ENCODE data around the gene ZNF436.

Gene ZNF436

DNA sequence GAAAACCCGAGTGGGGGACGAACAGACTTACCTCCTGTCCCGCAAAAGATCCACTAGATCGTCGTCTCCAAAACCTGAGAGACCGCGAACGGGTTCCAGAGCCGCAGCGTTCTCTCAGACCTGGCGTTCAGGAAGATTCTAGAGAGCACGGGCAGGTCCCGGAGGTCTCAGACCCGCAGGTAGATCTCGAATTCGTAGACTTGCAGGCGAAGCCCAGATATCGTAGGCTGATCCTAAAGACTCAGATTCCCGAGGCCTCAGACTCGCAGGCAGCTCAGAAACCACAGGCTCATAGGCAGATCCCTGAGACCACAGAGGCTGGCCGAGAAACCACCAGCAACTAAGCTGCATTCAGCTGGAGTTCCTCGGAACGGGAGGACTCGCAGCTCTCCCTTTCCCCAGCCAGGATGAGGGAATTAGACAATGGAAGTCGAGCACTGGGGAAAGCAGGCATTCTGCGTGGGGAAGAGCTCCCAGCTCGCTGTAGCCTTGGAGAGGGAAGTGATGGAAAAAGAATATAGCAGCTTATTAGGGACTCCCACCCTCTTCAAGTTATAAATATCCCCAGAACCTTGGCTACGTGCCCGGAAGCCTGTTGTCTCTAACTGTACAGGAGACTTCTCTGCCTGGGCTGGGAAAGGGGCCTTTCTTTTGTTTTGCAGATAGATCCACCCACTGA is at the start of gene ZNF436:
Gene ZNF436 (minus strand): TSS at position 502 of the 679 bp plus-strand sequence. CDS start 1,831 bp downstream, outside the sequence.
- peak; percentile 50 for DNase-seq (ENCODE audit: low read depth)

DNA sequence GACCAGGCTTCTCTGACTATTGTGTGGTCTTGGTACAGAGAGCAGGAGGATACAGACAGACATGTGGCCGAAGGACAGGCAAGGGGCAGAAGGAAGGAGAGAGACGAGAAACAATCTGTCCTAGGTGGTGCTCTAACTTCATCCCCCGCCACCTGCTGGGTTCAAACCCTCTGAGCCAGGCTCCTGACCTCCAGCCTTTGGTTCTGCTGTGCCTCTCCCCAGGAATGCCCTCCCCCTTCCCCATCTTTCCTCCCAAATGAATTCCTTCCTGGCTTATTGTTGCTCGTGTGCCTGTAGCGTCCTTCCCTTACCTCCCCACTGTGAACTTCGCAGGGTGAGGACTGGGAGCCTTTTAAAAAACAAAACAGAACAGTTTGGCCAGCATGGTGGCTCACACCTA is 49.5 kb upstream of the ZNF436 start:
- no peak for DNase-seq (ENCODE audit: low read depth)

DNA sequence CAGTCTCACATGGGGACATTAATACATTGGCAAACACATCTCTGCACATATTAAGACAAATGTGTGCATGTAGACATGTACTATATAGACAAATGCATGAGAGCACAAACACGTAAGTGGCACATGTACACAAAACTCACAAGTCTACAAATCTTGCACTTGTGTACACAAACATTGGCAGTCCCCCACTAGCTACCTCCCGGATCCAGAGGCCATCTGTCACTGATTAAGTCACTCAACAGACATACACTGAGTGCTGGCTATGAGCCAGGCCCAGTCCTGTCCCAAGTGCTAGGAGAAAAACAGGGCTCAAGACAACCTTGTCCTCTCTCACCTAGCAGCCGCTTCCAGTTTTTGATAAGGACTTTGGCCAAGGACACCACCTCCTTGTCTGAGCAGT is 47.9 kb upstream of the ZNF436 start:
- no peak for DNase-seq (ENCODE audit: low read depth)

DNA sequence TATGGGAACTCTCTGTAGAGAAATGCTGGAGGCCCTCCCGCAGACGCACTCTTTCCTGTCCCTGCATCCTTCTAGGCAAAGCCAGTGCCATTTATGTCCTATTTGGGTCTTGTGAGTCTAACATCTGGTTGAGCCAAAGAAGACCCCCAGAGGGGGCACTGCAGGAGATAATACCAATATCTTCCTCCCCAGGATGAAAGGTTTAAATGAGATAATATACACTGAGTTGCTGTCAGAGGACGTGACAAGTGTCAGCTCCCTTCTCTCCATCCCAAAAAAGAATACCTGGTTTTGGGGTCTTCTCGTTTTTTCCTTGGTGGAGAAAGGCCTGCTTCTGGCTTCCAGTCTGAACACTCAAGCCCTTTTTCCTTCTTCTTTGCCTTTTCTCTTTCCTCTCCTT is 47.3 kb upstream of the ZNF436 start:
- no peak for DNase-seq (ENCODE audit: low read depth)

DNA sequence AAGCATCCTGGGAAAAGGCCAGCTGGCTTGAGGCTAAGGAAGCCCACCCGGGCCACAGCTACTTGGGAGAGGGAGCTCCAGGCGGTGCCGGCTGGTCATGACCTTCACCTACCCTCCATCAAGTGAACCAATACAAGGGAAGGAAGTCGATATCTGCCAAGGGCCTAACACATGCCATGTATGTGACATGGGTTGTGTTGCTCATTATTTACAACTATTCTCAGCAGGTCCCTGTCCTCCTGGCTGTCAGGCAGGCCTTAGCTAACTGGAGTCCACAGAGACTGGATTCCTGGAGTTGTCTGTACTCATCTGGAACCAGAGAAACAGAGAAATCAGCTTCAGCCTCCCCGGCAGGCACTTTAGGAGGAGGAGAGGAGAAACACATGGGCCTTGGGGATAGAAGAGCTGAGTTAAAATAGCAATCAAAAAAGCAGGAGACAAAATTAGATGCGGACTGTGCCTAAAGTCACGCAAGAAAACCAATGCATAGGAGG is 39.2 kb upstream of the ZNF436 start:
- no peak for DNase-seq (ENCODE audit: low read depth)

DNA sequence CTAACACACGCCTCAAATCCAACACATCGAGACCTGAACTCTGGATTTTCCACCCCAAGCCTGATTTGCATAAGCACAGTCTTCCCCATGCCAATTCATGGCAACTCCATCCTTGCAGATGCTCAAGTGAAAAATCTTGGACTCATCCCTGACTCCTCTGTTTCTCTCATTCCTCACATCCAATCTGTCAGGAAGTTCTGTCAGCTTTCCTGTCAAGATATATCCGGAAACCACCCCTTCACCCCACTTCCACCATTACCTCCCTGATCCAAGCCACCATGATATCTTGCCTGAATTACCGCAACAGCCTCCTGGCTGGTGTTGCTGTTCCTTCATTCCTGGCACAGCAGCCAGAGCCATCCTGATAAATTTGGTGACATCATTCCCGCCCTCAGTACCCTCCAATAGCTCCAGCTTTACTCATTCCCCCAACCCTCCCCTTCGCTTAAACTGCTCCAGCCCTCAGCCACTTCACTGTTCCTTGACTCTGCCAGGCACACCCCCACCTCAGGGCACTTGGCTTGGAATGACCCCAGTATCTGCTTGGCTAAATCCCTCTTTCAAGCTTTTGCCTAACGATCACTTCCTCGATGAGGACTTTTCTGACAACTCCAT is 37.5 kb upstream of the ZNF436 start:
- DNase-seq (ENCODE audit: low read depth), result no peak

DNA sequence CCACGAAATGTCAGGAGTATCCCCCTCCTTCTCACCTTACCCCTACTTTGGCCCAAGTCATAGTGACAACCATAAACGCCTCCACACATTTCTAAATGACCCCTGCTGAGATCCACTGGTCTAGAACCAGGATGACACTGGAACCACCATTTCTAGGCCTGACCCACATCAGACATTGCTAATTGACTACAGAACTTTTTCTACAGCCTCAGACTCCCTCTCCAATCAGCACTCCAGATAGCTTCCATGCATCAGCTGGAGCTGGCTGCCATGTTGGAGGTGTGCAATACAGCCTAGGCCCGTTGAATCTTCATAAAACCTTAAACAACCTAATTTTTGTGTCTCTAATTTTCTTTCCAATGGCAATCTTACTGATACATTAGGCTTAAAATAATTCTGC is 36.3 kb upstream of the ZNF436 start:
- no peak for DNase-seq (ENCODE audit: low read depth)

DNA sequence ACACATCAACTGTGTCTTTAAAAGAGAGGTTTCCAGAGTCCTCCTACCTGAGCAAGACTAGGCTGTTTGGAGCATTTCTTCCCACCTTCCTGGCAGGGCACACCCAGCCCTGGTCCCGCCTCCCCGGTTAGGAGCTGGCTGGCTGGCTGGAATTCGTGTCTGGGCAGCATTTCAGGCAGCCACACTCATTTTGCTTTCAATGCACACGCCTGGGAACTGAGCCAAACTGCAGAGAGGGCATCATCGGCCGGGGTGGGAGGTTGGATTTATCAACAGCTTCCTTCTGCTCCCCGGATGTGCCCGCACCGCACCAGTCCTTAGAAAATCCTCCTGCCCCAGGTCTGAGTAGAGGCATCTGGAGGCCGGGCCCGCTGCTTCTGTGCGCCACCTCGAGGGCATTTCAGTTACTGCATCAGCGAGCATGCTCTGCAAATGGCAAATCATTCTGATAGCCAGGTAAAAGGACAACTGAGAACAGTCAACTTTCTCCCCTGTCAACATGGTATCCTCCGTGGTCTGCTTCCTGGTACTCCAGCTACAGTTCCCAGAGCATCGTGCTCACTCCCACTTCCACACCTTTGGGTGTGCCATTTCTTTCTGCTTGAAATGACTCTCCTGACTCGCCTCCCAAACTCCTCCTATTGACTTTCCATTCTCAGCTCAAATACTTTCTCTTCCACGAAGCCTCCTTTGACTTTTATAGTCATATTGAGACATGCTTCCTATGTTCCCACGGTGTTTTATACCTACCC is 34.3 kb upstream of the ZNF436 start:
- peak; percentile 82 for DNase-seq (ENCODE audit: low read depth)

DNA sequence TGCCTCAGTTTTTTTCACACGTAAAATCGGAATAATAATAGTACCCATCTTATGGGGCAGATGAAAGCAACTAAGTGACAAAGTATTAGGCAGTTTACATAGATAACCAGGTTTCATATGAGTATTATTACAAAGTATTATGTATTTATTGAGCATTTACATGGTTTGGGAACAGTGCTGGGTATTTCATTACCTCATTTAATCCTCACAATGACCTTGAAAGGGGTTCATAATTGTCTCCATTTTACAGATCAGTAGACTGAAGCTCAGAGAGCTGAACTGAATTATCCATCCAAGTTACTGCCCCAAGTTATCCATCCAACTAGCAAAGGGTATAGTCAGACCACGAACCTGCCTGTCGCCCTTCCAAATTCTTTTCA is 33.7 kb upstream of the ZNF436 start:
- no peak for DNase-seq (ENCODE audit: low read depth)

DNA sequence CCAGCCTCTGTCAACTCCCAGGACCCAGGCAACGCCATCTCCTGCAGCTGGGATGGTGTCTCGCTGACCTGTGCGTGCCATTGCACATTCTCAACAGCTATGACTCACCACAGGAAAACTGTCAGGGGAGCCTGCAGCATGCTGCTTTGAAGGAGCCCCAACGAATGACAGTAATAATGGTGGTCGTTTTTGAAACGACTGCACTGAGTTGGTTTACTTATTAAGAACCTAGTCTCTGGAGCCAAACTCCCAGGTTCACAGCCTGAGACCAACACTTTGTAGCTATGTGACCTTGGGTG is 33.4 kb upstream of the ZNF436 start:
- no peak for DNase-seq (ENCODE audit: low read depth)

DNA sequence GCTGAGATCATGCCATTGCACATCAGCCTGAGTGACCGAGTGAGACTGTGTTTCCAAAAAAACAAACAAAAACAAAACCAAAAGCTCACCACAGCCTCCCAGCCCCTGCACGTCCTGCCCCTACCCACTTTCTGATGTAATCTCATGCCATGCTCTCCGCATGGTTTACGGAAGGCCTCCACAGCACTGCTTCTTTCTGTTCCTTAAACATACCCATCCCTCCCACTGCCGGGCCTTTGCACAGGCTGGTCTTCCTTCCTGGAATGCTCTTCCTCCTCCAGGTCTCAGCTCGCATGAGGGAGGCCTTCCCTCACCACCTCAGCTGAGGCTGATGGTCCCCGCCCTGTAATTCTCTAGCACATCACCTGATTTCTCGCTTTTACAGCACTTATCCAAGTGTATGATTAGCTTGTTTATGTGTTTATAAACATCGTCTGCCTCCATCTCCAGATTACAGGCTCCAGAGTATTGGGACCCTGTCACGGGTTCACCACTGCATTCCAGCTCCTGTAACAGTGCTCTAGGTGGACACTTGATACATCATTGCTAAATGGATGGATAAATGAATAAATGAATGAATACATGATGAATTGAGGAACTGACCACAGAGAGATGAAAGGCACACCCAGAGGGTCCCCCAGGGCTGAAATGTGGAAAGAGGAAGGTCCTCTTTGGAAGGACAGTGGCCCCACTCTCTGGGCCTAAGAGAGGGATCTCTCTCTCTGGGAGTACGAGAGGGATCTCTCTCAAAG is 32.8 kb upstream of the ZNF436 start:
- DNase-seq (ENCODE audit: low read depth), result no peak

DNA sequence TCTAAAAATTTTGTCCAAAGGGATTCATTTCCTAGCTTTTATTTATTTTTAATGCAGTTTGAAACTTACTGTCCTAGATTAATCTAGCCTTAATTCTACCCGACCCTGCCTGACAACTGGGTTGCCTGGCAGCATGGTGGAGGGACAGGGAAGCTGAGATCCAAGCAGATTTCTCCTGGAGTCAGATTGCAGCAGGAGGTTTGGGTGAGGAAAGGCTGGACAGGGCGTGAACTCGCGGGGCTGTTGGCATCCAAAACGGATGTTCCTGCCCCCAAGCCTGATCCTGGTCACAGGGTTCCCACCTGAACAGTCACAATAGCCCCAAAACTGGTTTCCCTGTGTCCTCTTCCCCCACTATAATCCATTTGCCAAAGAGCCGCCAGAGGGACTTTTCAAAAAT is 31.7 kb upstream of the ZNF436 start:
- no peak for DNase-seq (ENCODE audit: low read depth)

DNA sequence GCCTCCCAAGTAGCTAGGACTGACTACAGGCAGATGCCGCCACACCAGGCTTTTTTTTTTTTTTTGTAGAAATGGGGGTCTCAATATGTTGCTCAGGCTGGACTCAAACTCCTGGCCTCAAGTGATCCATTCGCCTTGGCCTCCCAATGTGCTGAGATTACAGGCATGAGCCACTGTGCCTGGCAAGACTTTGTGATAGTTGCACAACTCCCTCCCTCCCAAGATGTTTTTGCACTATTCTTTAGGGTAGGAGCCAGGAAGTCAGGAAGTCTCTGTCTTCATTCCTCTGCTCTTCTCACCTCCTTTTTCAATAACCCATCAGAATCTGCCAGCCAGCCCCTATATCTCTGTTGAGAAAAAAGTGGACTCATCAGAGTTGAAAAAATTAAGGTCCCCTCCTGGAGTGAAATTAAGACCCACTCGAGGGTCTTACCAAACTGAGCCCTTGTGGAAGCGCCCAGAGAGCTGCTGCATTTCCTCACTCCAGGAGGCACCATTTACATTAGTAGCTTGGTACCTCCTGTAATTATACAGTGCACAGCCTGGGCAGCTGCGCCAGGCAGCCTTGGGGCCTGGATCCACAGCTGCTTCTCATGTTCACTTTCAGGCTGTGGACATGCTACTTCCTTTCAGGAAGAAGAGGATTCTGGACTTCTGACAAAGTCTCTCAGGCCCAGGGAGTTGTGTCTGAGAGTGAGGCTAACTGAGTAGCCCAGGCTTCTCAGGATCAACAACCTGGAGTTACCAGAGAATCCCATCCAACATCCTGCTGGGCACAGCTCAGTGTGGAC is 30.9 kb upstream of the ZNF436 start:
- DNase-seq (ENCODE audit: low read depth), result no peak

DNA sequence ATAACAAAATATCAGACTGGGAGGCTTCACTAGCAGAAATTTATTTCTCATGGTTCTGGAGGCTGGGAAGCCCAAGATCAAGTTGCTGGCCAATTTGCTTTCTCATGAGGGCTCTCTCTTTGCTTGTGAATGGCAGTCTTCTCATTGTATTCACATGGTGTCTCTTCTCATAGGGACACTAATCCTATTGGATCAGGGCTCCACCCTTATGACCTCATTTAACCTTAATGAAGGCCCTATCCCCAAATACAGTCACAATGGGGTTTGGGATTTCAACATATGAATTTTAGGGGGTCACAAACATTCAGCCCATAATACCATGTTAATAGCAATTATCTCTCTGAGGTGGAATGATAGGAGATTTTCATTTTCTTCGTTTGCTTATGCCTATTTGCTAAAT is 29.6 kb upstream of the ZNF436 start:
- no peak for DNase-seq (ENCODE audit: low read depth)

DNA sequence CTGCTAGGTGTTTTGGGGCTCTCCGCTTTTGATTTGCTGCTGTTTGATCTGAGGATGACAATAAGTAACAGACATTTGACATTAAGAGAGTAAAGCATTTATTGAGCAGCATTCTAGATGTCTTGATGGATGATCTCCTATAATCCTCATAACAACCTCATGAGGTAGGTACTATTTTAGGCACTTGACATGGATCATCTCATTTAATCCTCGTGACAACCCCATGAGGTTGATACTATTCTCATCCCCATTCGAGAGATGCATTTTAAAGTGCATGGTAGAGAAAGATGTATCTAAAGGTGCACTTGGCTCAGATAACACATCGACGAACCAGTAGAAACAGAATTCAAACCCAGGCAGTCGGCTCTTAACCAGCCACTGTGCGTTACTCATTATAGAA is 28.3 kb upstream of the ZNF436 start:
- DNase-seq (ENCODE audit: low read depth), result no peak

DNA sequence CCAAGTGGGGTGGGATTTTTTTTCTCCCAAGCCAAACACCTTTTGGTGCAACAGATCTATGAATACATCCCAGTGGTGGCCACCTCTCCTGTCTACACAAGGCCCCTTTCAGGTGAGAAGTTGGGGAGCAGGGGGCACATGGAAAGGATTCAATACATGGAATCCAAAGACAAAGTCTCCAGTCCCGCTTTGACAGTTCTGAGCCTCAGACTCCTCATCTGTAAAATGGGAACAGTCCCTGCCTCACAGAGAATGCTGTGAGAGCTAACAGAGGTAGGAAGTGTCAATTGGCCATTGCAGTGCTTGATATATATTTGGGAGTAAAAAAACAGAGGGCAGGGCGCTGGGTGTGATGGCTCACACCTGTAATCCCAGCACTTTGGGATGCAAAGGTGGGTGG is 26.7 kb upstream of the ZNF436 start:
- no peak for DNase-seq (ENCODE audit: low read depth)

DNA sequence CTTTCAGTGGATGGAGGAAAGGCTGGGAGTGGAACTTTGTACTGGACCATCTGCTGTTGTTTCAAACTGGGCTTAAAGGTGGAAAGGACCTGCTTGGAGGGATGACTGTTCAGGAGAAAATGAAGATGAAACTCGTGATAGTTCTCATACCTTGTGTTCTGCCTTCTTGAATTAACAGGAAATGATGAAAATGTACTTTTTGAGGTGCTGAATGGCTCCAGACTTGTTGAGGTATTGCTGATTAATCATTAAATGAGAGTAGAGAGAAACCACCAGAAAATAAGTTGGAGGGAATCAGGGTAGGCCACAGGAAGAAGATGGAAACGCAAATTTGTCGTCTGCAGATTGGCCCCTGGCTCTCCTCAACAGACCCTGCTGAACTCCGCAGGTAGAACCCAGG is 26.2 kb upstream of the ZNF436 start:
- DNase-seq (ENCODE audit: low read depth), result no peak

DNA sequence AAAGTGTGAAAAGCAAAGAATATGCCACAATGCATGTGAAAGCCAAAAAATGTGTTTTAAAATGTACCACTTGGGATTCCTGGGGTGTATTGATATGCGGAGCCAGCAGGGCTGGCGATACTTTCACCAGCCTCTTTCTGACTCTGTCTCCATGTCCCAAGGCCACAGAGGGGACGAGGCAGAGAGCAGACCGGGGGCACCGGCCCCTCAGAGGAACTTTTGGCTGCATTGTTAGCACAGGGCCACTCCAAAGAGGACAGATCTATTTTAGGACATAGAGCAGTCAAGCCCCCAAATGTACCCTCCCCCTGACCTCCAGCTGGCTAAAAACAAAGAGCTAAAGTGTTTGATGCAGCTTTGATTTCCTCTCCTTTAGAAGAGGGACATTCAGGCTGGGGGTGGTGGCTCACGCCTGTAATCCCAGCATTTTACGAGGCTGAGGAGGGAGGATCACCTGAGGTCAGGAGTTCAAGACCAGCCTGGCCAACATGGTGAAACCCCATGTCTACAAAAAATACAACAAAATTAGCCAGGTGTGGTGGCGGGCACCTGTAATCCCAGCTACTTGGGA is 25.6 kb upstream of the ZNF436 start:
- no peak for DNase-seq (ENCODE audit: low read depth)

DNA sequence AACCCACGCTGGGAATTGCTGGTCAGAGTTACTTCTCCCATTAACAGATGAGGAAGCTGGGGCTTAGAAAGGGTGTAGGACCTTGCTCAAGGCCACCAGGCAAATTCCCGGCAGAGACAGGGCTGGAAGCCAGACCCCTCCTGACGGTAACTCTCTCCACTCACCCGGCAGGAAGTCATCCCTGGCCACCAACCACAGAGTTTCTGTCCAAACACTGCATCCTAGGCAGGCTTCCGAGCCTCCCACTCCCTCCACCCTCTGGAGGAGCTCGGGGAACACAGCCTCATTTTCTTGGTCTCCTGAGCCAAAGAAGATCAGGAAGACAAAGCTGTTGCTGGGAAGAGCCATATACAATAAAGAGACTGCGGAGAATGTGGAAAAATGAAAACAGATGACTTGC is 25.0 kb upstream of the ZNF436 start:
- peak; percentile 82 for DNase-seq (ENCODE audit: low read depth)

DNA sequence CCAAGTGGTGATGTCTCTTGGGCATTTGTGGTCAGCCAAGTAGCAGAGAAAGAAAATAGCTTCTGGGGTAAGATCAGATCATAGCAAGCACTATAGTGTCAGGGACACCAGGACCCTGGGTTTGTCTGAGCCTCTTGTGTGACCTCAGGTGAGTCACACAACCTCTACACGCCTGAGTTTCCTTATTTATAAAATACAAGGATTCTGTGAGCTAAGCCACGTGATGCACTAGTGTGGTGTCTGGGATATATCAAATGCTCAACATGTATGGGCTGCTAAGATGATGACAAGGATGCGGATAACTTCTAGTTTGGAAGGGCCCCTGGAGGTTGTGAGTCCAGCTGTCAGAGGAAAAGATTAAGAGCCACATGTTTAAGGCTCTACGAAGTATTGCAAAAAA is 24.5 kb upstream of the ZNF436 start:
- DNase-seq (ENCODE audit: low read depth), result peak; percentile 20

DNA sequence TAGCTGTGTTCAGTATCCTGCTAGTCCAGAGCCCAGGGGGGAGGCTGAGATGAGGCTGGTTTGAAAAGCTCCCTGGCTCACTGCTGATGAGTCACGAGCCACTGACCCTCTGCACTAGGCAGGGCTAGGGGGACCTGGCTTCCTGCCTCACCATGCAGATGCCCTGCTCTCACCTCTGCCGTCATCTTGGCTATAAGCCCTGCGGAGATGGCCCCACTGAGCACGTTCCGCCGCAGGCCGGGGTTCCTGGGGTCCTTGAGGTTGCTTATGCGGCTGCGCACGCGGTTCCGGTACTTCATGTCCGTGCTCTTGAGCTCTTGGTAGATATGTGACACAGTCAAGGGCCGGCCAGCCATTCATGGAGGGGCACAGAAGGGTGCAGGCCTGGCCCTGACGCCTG is 24.1 kb upstream of the ZNF436 start:
- no peak for DNase-seq (ENCODE audit: low read depth)

Data from GM04504 (cell line).